ENCODE data around the gene P4HB.

The P4HB gene

GRCh38 chr17:81859906-81860755 lies at the start of gene P4HB:
Gene P4HB (minus strand): TSS chr17:81860535. CDS start chr17:81860471, 64 bp downstream.
- DNase-seq = no peak

DNA sequence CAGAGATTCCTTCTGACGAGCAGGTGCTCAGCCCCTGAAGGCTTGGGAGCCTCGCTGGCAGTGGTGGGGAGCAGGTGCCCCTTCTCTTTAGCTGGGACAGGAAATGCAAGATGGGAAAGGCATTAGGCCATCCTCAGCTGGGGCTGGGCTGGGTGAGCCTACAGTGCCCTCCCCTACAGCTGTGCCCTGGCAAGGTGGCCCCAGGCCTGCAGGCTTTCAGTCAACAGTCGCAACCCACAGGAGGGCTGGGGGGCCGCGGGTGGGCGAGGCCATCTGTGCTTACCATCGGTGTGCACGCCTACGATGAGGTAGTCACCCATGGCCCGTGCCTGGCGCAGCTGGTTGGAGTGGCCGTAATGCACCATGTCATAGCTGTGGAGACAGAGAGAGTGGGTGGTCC lies 48.9 kb upstream of the P4HB start:
- DNase-seq = no peak

DNA sequence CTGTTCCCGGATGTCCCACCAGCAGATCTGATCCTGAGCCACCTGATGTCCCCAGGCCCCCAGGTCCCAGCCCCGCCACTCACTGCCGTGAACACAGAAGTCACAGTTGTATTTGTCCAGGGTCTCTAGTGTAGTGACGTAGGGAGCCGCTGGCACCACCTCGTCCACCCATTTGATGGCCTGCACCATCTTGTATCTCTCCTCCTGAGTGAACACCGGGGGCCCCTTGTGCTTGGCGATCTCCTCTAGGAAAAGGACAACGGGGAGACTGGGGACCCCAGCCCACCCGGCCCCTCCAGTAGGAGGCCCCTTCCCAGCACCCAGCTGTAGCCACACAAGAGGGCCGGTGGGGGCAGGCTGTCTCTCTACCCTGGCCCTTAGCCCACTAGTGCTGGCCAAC lies 48.5 kb upstream of the P4HB start:
- DNase-seq = no peak

DNA sequence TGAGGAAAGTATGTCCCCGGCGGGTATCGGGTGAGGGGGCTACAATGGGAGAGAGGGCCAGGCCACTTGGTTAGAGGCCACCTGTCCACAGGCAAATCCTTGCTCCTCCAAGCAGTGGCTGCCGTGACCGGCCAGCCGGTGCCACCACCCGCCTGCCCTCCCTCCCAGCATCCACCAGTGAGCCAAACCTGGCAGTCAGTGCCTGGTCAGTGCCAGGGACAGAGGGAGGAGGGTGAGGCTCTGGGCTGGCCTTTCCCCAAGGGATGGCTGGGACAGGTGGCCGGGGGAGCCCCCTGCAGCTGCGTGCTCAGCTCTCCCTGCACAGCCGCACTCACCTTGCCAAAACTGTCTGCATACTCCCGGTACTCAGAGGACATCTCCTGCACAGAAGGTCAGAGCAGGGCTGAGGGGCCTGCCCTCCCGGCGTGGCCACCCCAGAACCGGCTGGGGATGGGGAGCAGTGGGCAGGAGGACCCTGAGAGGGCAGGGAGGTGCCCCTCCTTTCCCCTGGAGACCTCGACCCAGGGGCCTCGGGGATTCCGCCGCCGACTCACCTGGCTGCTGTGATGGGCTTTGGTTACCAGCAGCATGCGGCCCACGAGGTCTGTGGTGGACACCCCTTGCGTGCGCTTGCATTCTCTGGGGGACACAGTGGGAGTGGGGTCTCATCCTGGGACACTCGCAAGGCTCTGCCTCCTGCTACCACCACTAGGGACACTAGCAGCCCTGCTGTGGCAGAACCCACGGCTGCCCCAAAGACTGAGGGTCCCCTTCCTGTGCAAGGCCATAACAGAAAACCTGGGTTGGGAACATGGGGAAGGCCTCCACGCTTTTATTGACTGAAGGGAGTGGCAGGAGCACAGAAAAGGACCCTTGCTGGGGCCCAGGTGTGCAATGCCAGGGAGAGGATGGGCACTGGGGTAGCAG lies 47.1 kb upstream of the P4HB start:
- DNase-seq = no peak

- DNase-seq = no peak
These were observed 46.3 kb upstream of the P4HB start for GRCh38 chr17:81906476-81907218.

- DNase-seq = no peak
These were observed 45.7 kb upstream of the P4HB start for GRCh38 chr17:81905993-81906392.

GRCh38 chr17:81905424-81905875 lies 45.1 kb upstream of the P4HB start:
- no peak for DNase-seq

DNA sequence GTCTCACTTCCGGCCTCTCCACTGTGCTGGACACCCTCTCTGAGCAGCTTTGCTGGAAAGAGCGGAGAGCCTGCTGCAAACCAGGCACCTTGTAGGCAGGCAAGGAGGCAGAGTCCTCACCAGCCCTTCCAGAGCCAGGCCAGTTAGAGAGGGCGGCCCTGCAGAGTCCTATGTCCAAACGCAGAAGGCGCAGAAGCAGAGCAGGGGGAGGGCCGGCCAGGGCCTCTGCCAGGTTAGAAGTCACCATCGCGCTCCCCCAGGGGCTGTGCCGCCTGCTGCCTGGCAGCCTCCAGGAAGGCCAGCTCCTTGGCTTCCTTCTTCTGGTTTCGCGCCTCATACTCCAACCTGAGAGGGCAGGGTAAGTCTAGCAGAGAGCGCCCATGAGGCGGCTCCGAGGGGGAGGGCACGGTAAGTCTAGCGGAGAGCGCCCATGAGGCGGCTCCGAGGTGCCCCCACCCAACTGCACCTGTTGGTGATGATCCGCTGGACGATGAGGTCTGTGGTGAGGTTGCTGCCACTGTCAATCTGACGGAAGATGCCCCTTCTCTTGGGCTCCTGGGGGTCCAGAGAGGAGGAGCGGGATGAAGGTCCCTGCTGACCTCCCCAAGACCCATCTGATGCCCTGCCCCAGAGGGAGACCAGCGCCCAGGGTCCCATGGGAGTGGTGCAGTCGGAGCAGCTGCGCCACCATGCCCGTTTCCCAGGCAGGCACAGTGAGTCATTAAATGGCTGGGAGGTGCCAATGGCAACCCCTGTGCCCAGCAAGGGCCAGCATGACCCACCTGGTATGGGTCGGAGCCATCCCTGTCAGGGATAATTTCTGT lies 44.5 kb upstream of the P4HB start:
- no peak for DNase-seq

- no peak for DNase-seq
These were observed 43.7 kb upstream of the P4HB start for GRCh38 chr17:81903896-81904599.

DNA sequence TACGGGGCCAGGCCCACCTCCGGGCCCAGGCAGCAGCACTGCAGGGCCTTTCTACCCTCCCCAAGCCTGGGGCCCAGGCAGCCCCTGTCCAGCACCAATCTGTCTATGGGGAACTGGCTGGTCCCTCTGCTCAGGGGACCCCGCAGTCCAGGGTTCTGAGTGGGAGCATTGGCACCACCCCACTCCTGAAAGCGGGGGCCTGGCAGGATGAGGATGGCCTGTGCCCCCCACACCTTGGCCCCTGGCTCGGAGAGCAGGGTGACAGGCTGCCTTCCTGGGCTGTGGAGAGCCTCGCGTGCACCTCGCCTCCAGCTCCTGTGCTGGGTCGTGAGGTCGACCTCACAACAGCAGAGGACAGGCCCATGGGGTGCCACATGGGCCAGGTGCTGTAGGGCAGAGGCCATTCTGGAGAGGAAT lies 43.1 kb upstream of the P4HB start:
- no peak for DNase-seq

- DNase-seq = no peak
These were observed 42.5 kb upstream of the P4HB start for GRCh38 chr17:81902653-81903414.

- DNase-seq = no peak
These were observed 41.8 kb upstream of the P4HB start, which contains the start of gene NPB for GRCh38 chr17:81902023-81902652. Gene NPB (plus strand): TSS chr17:81902238. CDS start chr17:81902278, 40 bp downstream.

DNA sequence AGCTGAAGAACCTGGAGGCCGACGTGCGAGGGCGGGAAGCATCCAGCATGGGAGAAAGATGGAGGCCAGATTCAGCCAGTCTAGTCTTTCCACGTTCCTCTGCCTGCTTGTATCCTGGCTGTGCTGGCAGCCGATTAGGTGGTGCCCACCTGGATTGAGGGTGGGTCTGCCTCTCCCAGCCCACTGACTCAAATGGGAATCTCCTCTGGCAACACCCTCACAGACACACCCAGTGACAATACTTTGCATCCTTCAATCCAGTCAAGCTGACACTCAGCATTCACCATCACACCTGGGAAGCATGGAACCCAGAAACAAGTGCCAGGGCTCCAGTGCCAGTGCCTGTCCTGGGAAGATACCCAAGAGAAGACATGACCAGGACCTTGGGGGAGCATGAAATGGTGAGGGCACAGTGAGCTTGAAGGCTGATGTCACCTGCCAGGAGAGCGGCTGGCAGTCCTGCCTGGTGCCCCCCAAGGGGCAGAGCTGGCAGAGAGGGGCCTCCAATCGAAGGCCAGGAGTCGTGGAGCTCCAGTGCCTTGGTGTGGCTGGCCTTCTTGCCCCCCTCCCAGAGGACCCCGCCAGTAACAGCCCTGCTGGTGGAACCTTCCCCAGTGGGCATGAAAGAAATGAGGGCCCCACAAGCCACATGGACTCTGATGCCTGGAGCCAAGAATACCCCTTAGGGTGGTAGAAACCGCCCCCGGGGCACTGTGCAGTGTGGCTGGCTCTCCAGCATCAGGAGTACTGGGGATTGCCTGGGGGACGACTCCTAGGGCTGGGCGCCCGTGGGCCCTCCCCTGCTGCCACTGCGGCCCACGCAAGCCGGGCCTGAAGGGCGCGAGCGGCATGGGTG lies 41.1 kb upstream of the P4HB start:
- no peak for DNase-seq

GRCh38 chr17:81900181-81900820 lies 40.0 kb upstream of the P4HB start:
- no peak for DNase-seq

DNA sequence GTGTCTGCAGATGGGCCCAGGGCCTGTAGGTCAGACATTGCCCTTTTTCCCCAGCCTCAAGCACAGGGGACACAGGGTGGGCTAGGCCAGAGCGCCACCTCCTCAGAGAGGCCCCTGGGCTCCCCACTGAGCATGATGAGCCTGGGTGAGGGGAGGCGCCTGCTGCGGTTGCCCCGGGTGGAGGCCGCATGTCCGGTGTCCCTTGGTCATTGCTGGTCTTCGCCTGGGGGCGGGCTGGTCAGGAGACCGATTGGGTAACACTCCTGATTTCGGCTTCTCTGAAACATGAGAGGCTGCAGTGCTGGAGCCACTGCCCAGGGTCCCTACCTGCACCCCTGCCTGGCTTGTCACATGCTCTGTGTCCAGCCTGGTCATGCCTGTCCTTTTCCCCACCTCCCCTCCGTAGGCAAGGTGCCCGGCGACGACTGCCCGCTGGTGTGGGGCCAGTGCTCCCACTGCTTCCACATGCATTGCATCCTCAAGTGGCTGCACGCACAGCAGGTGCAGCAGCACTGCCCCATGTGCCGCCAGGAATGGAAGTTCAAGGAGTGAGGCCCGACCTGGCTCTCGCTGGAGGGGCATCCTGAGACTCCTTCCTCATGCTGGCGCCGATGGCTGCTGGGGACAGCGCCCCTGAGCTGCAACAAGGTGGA lies 39.3 kb upstream of the P4HB start:
- no peak for DNase-seq

- no peak for DNase-seq
These were observed 38.5 kb upstream of the P4HB start for GRCh38 chr17:81898885-81899284.

- peak; percentile 83 for DNase-seq
These were observed 37.9 kb upstream of the P4HB start for GRCh38 chr17:81898029-81898866.

All from amniotic stem cell (primary cell).